Measurements from ENCODE around the gene PSMA7. TPM values are rescaled to one million over a fixed set of nuclear protein-coding genes. Genes with fewer than 3 reads are reported as not detected.

PSMA7 gene
- total RNA-seq, 1 experiment from 2014 or later: 694 TPM

DNA sequence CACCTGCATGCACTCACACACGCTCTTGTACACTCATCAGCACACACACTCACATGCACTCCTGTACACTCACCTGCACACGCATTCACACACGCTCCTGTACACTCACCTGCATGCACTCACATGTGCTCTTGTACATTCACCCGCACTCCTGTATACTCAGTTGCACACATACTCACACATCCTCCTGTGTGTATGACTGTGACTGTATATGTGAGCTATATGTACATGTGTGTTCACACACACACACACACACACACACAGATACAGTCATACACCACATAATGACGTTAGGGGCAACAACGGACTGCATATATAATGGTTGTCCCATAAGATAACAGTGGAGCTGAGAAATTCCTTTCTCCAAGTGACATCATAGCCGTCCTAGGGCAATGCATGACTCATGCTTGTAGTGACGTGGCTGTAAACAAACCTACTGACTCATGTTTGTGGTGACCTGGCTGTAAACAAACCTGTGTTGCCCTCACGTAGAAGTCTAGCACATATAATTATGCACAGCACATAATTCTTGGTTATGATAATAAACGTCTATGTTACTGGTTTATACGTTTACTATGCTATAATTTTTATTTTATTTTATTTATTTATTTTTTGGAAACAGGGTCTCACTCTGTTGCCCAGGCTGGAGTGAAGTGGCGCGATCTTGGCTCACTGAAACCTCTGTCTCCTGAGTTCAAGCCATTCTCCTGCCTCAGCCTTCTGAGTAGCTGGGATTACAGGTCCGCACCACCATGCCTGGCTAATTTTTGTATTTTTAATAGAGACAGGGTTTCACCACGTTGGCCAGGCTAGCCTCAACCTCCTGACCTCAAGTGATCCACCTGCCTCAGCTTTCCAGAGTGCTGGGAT, 54.7 kb downstream of the PSMA7 start:
- DNase-seq (ENCODE audit: low spot score): peak; percentile 96

DNA sequence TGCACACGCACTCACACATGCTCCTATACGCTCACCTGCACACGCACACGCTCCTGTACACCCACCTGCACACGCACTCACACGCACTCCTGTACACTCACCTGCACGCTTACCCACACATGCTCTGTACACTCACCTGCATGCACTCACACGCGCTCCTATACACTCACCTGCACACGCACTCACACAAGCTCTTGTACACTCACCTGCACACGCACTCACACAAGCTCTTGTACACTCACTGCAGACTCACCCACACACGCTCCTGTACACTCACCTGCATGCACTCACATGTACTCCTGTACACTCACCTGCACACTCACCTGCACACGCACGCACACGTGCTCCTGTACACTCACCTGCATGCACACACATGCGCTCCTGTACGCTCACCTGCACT, 55.6 kb downstream of the PSMA7 start:
- no peak for DNase-seq (ENCODE audit: low spot score)

DNA sequence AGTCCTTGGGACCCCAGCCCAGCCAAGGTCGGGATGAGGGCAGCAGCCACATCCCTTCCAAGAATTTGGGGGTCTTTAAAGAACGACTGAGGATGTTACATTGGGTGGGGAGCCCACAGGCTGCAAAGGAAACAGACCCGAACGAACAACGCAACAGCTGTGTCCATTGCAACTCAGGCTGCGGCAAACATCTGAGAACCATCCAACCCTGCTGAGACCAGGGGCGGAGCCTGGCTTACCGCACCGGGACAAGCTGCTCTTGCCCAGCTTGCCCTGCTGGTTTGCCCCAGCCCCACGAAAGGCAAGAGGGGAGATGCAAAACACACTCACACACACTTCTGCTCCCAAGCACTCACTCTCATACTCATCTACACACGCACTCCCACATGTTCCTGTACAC, 56.0 kb downstream of the PSMA7 start:
- DNase-seq (ENCODE audit: low spot score): no peak

Other genes starting within 250 kb of the PSMA7 start
- gene TAF4, start 77.5 kb downstream of the PSMA7 start, total RNA-seq (2014; rRNA removed; shearing (Covaris generic)): 2.0 and 4.9 TPM in 2 replicates
- gene LSM14B, start 20.9 kb downstream of the PSMA7 start, total RNA-seq (2014; rRNA removed; shearing (Covaris generic)): 29.3 and 36.7 TPM in 2 replicates
- gene SS18L1, start 375 bp upstream of the PSMA7 start, total RNA-seq (2014; rRNA removed; shearing (Covaris generic)): 3.3 TPM in 2 replicates
- 13.3 and 18.0 TPM in 2 replicates for gene MTG2, start 39.6 kb upstream of the PSMA7 start, total RNA-seq (2014; rRNA removed; shearing (Covaris generic))
- not detected in 2 replicates for gene HRH3, start 76.9 kb upstream of the PSMA7 start, total RNA-seq (2014; rRNA removed; shearing (Covaris generic))
- 12.5 and 17.7 TPM in 2 replicates for gene OSBPL2, start 95.1 kb upstream of the PSMA7 start, total RNA-seq (2014; rRNA removed; shearing (Covaris generic))
- gene ADRM1, start 159.6 kb upstream of the PSMA7 start, total RNA-seq (2014; rRNA removed; shearing (Covaris generic)): 180 and 203 TPM in 2 replicates
- 4.4 and 4.5 TPM in 2 replicates for gene LAMA5, start 223.9 kb upstream of the PSMA7 start, total RNA-seq (2014; rRNA removed; shearing (Covaris generic))
- gene RPS21, start 243.7 kb upstream of the PSMA7 start, total RNA-seq (2014; rRNA removed; shearing (Covaris generic)): 2,095 and 2,204 TPM in 2 replicates